Natural killer cell (primary cell): ENCODE data around the gene SARDH. TPM values are rescaled to one million over a fixed set of nuclear protein-coding genes. Genes with fewer than 3 reads are reported as not detected.

Experiments used
- ATAC-seq, 3 donors: fragments of 150-1000 bp in 2 of 3; fragments of 200-7000 bp in 1 of 3; cut with Tn5 transposase; 1 replicate in 1 of 3; 2 replicates in 2 of 3; pipeline ENCODE4 v1.10.0; 2021; ENCODE audit warnings: mild to moderate bottlenecking in 2 of 3, moderate library complexity in 2 of 3
- DNase-seq, 2 donors: peaks; one replicate each; pipeline versions ENCODE4 v3.0.0 to v3.0.0-alpha.2; 2013 to 2021; ENCODE audit warnings: mixed read lengths in 1 of 2
- H3K27ac ChIP-seq: one replicate; pipeline ENCODE4 v1.5.1; 2013; ENCODE audit warnings: mild to moderate bottlenecking, low read length
- H3K27me3 ChIP-seq: one replicate; pipeline ENCODE4 v1.6.1; 2013; ENCODE audit warnings: low read length; ENCODE audit not compliant: control insufficient read depth, insufficient read depth
- H3K36me3 ChIP-seq: one replicate; pipeline ENCODE4 v1.6.1; 2013; ENCODE audit warnings: low read length; ENCODE audit not compliant: control insufficient read depth, insufficient read depth
- H3K4me1 ChIP-seq: one replicate; pipeline ENCODE4 v1.6.1; 2013; ENCODE audit warnings: low read length; ENCODE audit not compliant: control insufficient read depth, insufficient read depth
- H3K4me3 ChIP-seq: one replicate; pipeline ENCODE4 v1.5.1; 2013; ENCODE audit warnings: low read length
- H3K9me3 ChIP-seq: one replicate; pipeline ENCODE4 v1.6.1; 2013; ENCODE audit warnings: low read length; ENCODE audit not compliant: control insufficient read depth, insufficient read depth
- H3K27ac Mint-ChIP-seq, 2 donors: one replicate each; pipeline ENCODE4 v1.8.0; 2022; ENCODE audit warnings: mild to moderate bottlenecking in 2 of 2, mixed read lengths in 2 of 2, moderate library complexity in 1 of 2
- H3K27me3 Mint-ChIP-seq, 2 donors: one replicate each; pipeline ENCODE4 v1.8.0; 2022; ENCODE audit warnings: low read depth in 2 of 2, mixed read lengths in 2 of 2
- H3K36me3 Mint-ChIP-seq: one replicate; pipeline ENCODE4 v1.8.0; 2022; ENCODE audit warnings: mixed read lengths
- H3K4me1 Mint-ChIP-seq, 2 donors: one replicate each; pipeline ENCODE4 v1.8.0; 2022; ENCODE audit warnings: mixed read lengths in 2 of 2
- H3K4me3 Mint-ChIP-seq: one replicate; pipeline ENCODE4 v1.8.0; 2022; ENCODE audit warnings: mild to moderate bottlenecking, moderate library complexity, mixed read lengths
- H3K9me3 Mint-ChIP-seq, 2 donors: one replicate each; pipeline ENCODE4 v1.8.0; 2022; ENCODE audit warnings: mixed read lengths in 2 of 2
- CTCF ChIP-seq: fragments of 200-600 bp; IDR thresholded peaks from one replicate; pipeline ENCODE4 v1.8.0; 2022; ENCODE audit warnings: antibody characterized with exemption
- WGBS: methylation state at CpG from one replicate; pipeline ENCODE4 v1.1.7; 2013; ENCODE audit warnings: missing lambda C conversion rate; ENCODE audit not compliant: insufficient coverage; 5-methylcytosine and 5-hydroxymethylcytosine counted together
- intact Hi-C: fragments of 100-400 bp; cut with micrococcal nuclease; formaldehyde crosslinking; loops from one replicate; pipeline ENCODE4 v1.14.2; 2022
- total RNA-seq, 4 donors: library from RNA; stranded (reverse); fragments of 120-200 nt in 1 of 4; gene quantifications; one replicate each; pipeline versions ENCODE4 v1.2.3 to v1.2.4, GENCODE V29; 2013 to 2022

The SARDH gene
- total RNA-seq, 3 donors from 2014 or later (not counting 1 experiment from before 2014, with no cell fraction given) = 2.2 to 6.8 (median 4.1) TPM

- TF ChIP-seq CTCF = no peak
- peaks cover 17% of the 10 kb centered on the region in 2 donors for H3K4me1 Mint-ChIP-seq
- H3K27ac Mint-ChIP-seq = no peak overlapping the region
- ATAC-seq = no peak
- Histone ChIP-seq H3K9me3 (no peaks in the 10 kb centered on the region), H3K27ac (no peak overlapping the region), H3K27me3 (peaks cover 5% of the 10 kb centered on the region), H3K4me1 (peaks cover 12% of the 10 kb centered on the region), H3K4me3 (no peak overlapping the region), H3K36me3 (no peaks in the 10 kb centered on the region)
- no peak overlapping the region for H3K4me3 Mint-ChIP-seq
- intact Hi-C loops = no loop called here
- no peaks in the 10 kb centered on the region for H3K36me3 Mint-ChIP-seq
- no peak for DNase-seq
- H3K27me3 Mint-ChIP-seq = peaks cover 28 to 40% of the 10 kb centered on the region in 2 donors
- 58% methylated on average over 5 of the region's 5 CpGs for WGBS
- no peaks in the 10 kb centered on the region for H3K9me3 Mint-ChIP-seq
Observed at GRCh38 chr9:133614678-133615077, 123.5 kb downstream of the SARDH start.

- H3K27me3 Mint-ChIP-seq = peaks cover 28 to 42% of the 10 kb centered on the region in 2 donors
- no peak for DNase-seq
- Histone ChIP-seq H3K27me3 (peaks cover 5% of the 10 kb centered on the region), H3K9me3 (no peaks in the 10 kb centered on the region), H3K36me3 (no peaks in the 10 kb centered on the region), H3K4me1 (peaks cover 10% of the 10 kb centered on the region), H3K4me3 (no peak overlapping the region), H3K27ac (no peak overlapping the region)
- 75% methylated on average over 9 of the region's 10 CpGs for WGBS
- H3K36me3 Mint-ChIP-seq = no peaks in the 10 kb centered on the region
- no peaks in the 10 kb centered on the region for H3K9me3 Mint-ChIP-seq
- ATAC-seq = no peak
- intact Hi-C loops = no loop called here
- TF ChIP-seq CTCF = no peak
- H3K27ac Mint-ChIP-seq = no peak overlapping the region
- H3K4me3 Mint-ChIP-seq = no peak overlapping the region
- H3K4me1 Mint-ChIP-seq = peaks cover 11% of the 10 kb centered on the region in 2 donors
Observed at GRCh38 chr9:133614056-133614455, 124.1 kb downstream of the SARDH start.

Other genes starting within 250 kb of the SARDH start
- not detected for gene MYMK, start 213.4 kb downstream of the SARDH start, total RNA-seq
- not detected for gene ADAMTSL2, start 203.6 kb downstream of the SARDH start, total RNA-seq
- not detected for gene FAM163B, start 129.0 kb downstream of the SARDH start, total RNA-seq
- gene DBH, start 102.0 kb downstream of the SARDH start, total RNA-seq = not detected